DOHH2 (cell line): ENCODE data around the gene ENTPD8.
A peak's percentile ranks its signal among the peaks of the same experiment; 100 is the strongest.

ENCODE experiments used
- H3F3A ChIP-seq: fragments of 200-600 bp; sonication (generic), shearing (Covaris generic); 2 replicates; pipeline ENCODE4 v1.6.0; 2016; ENCODE audit warnings: antibody characterized with exemption, mild to moderate bottlenecking; ENCODE audit not compliant: control insufficient read depth, insufficient read depth
- H3K27ac ChIP-seq: fragments of 200-600 bp; sonication (generic); 2 replicates; pipeline ENCODE4 v1.5.1; 2014; ENCODE audit warnings: low read depth, mild to moderate bottlenecking, low read length, moderate library complexity
- H3K27me3 ChIP-seq: fragments of 200-600 bp; sonication (generic); 2 replicates; pipeline ENCODE4 v1.6.1; 2014; ENCODE audit warnings: mild to moderate bottlenecking, low read length, mixed read lengths; ENCODE audit not compliant: control insufficient read depth
- H3K36me3 ChIP-seq: fragments of 200-600 bp; sonication (generic); 2 replicates; pipeline ENCODE4 v1.6.1; 2014; ENCODE audit warnings: mild to moderate bottlenecking, low read length, moderate library complexity, mixed read lengths; ENCODE audit not compliant: control insufficient read depth
- H3K4me1 ChIP-seq: fragments of 200-600 bp; sonication (generic); 2 replicates; pipeline ENCODE4 v1.6.1; 2014; ENCODE audit warnings: mild to moderate bottlenecking, low read length, mixed read lengths; ENCODE audit not compliant: control insufficient read depth
- H3K4me2 ChIP-seq: fragments of 200-600 bp; sonication (generic); 2 replicates; pipeline ENCODE4 v1.6.0; 2014; ENCODE audit warnings: mild to moderate bottlenecking, low read length, moderate library complexity
- H3K4me3 ChIP-seq: fragments of 200-600 bp; sonication (generic); 2 replicates; pipeline ENCODE4 v1.5.1; 2014; ENCODE audit warnings: mild to moderate bottlenecking, low read length, mixed read lengths
- H3K79me2 ChIP-seq: fragments of 200-600 bp; sonication (generic); 2 replicates; pipeline ENCODE4 v1.6.1; 2014; ENCODE audit warnings: mild to moderate bottlenecking, low read length, mixed read lengths; ENCODE audit not compliant: control insufficient read depth
- H3K9me2 ChIP-seq: fragments of 200-600 bp; sonication (generic); replicated peaks from 2 replicates; pipeline ENCODE4 v1.6.1; 2014; ENCODE audit warnings: mild to moderate bottlenecking, low read length, mixed read lengths; ENCODE audit not compliant: control insufficient read depth
- H3K9me3 ChIP-seq: fragments of 200-600 bp; sonication (generic); 2 replicates; pipeline ENCODE4 v1.6.1; 2014; ENCODE audit warnings: antibody characterized with exemption, low read length, mixed read lengths; ENCODE audit not compliant: control insufficient read depth, insufficient read depth
- H4K20me1 ChIP-seq: fragments of 200-600 bp; sonication (generic); 2 replicates; pipeline ENCODE4 v1.6.0; 2014; ENCODE audit warnings: low read depth, mild to moderate bottlenecking, antibody characterized with exemption, low read length, moderate library complexity; ENCODE audit not compliant: control insufficient read depth, insufficient read depth
- EZH2phosphoT487 ChIP-seq: fragments of 200-600 bp; sonication (generic); IDR thresholded peaks from 2 replicates; pipeline ENCODE4 v1.6.1; 2017; ENCODE audit warnings: borderline replicate concordance, mild to moderate bottlenecking, antibody characterized with exemption, low read length, moderate library complexity, mixed read lengths
- TF ChIP-seq, protein P1 (sequence below): fragments of 200-600 bp; sonication (generic); IDR thresholded peaks from one replicate; pipeline ENCODE4 v1.5.1; 2014; ENCODE audit warnings: antibody characterized with exemption, mild to moderate bottlenecking, low read depth, low read length; ENCODE audit not compliant: poor library complexity, severe bottlenecking

Gene ENTPD8, protein sequence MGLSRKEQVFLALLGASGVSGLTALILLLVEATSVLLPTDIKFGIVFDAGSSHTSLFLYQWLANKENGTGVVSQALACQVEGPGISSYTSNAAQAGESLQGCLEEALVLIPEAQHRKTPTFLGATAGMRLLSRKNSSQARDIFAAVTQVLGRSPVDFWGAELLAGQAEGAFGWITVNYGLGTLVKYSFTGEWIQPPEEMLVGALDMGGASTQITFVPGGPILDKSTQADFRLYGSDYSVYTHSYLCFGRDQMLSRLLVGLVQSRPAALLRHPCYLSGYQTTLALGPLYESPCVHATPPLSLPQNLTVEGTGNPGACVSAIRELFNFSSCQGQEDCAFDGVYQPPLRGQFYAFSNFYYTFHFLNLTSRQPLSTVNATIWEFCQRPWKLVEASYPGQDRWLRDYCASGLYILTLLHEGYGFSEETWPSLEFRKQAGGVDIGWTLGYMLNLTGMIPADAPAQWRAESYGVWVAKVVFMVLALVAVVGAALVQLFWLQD

DNA sequence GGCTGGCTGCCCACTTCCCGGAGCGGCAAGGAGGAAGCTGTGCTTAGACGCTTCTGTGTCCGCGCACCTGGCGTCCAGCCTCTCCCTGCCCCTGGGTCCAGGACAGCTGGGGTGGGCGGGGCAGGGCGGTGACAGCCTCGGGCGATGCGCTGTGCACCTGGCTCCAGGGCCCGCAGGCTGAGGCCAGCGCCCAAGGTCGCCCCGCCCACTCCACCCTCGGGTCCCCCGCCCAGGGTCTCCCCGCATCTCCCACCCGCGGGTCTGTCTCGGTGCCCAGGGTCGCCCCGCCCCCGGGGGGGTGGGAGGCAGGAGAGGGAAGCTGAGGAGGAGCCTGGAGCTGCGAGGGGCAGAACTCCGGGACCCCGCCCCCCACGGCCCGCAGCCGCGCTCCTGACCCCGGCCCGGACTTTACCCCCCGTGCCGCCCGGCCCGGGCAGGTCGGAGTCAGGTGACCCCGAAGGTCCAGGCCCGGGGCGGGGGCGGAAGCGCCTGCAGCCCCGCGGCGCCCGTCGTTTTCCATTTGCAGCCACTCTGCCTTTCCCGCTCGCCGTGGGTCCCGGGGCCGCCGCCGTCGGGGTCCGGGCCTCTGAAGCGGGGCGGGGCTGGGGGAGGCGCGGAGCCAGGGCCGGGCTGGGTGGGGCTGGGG, at the start of gene ENTPD8:
Gene ENTPD8, minus strand, starts transcription at position 69 of the 646 bp plus-strand sequence. CDS start 3,072 bp downstream, outside the sequence.
- Histone ChIP-seq H3F3A (peaks cover 11% of the 10 kb centered on the region), H3K4me2 (peak within 1 kb of the TSS; percentile 71), H3K36me3 (no peaks in the 10 kb centered on the region), H3K9me2 (no peaks in the 10 kb centered on the region), H3K27me3 (0 out of 2 replicates have a peak, but pooled peaks cover 4% of the 10 kb centered on the region), H3K27ac (no peak within 1 kb of the TSS), H3K79me2 (no peaks in the 10 kb centered on the region), H4K20me1 (no peaks in the 10 kb centered on the region; the same call in 1 of the 2 replicates), H3K9me3 (no peaks in the 10 kb centered on the region), H3K4me3 (peak within 1 kb of the TSS; percentile 54), H3K4me1 (peaks cover 25% of the 10 kb centered on the region)
- no peak for TF ChIP-seq EZH2phosphoT487
- TF ChIP-seq, protein P1, sequence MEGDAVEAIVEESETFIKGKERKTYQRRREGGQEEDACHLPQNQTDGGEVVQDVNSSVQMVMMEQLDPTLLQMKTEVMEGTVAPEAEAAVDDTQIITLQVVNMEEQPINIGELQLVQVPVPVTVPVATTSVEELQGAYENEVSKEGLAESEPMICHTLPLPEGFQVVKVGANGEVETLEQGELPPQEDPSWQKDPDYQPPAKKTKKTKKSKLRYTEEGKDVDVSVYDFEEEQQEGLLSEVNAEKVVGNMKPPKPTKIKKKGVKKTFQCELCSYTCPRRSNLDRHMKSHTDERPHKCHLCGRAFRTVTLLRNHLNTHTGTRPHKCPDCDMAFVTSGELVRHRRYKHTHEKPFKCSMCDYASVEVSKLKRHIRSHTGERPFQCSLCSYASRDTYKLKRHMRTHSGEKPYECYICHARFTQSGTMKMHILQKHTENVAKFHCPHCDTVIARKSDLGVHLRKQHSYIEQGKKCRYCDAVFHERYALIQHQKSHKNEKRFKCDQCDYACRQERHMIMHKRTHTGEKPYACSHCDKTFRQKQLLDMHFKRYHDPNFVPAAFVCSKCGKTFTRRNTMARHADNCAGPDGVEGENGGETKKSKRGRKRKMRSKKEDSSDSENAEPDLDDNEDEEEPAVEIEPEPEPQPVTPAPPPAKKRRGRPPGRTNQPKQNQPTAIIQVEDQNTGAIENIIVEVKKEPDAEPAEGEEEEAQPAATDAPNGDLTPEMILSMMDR = no peak

DNA sequence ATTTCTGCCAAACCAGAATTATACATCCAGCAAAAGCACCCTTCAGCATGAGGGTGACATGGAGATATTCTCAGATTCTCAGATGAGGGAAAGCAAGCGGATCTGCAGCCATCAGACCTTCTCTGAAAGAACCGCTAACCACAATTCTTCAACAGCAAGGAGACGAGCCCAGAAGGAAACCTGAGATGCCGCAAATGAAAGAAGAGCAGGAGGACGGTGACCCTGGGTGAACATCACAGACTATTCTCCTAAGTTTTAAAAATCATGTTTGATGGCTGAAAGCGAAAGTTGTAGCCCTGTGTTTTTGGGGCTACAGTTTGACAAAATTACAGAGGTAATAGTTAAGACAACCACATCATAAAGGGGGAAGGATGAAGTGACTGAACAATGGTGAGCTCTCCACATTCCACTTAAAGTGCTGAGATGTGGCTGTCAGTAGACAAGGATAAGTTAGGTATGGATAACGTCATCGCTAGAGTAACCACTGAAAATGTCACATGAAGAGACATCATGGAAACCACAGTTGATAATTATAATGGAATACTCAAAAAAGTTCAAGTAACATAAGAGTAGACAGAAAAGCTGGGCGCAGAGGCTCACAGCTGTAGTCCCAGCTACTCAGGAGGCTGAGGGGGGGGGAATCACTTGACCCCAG, 49.5 kb upstream of the ENTPD8 start:
- H3K9me3 ChIP-seq = no peaks in the 10 kb centered on the region
- H3K27ac ChIP-seq = no peak overlapping the region
- H3K9me2 ChIP-seq = no peaks in the 10 kb centered on the region
- H4K20me1 ChIP-seq = no peaks in the 10 kb centered on the region
- H3K27me3 ChIP-seq = no peaks in the 10 kb centered on the region
- no peak overlapping the region for H3K4me2 ChIP-seq
- no peaks in the 10 kb centered on the region for H3K36me3 ChIP-seq
- H3K4me3 ChIP-seq = no peak overlapping the region
- no peak for TF ChIP-seq EZH2phosphoT487
- TF ChIP-seq, protein P1 = no peak
- H3K4me1 ChIP-seq = peaks cover 3% of the 10 kb centered on the region; the same call in 1 of the 2 replicates
- no peaks in the 10 kb centered on the region for H3K79me2 ChIP-seq
- H3F3A ChIP-seq = 0 out of 2 replicates have a peak, but pooled peaks cover 6% of the 10 kb centered on the region

DNA sequence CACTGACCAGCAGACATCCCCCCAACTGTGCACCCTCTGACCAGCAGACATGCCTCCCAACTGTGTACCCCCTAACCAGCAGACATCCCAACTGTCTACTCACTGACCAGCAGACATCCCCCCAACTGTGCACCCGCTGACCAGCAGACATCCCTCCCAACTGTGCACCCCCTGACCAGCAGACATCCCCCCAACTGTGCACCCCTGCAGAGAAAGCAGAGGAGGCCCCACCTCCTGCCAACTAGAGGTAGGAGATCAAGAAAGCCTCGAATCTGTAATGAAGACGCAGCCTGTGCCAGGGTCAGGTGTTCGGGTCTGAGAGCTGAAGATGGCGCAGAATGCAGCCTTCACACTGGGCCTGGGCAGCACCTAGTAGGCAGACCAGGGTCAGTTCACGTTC, 47.7 kb upstream of the ENTPD8 start:
- Histone ChIP-seq H3K9me3 (no peaks in the 10 kb centered on the region), H3K79me2 (no peaks in the 10 kb centered on the region), H3F3A (0 out of 2 replicates have a peak, but pooled peaks cover 6% of the 10 kb centered on the region), H3K9me2 (no peaks in the 10 kb centered on the region), H3K27ac (no peak overlapping the region), H3K4me3 (no peak overlapping the region), H3K4me1 (peaks cover 3% of the 10 kb centered on the region; the same call in 1 of the 2 replicates), H3K4me2 (no peak overlapping the region), H3K36me3 (no peaks in the 10 kb centered on the region), H3K27me3 (no peaks in the 10 kb centered on the region), H4K20me1 (no peaks in the 10 kb centered on the region)
- TF ChIP-seq EZH2phosphoT487 = no peak
- TF ChIP-seq, protein P1 = no peak
